Measurements from ENCODE around the gene MAPK12. TPM values are rescaled to one million over a fixed set of nuclear protein-coding genes. Genes with fewer than 3 reads are reported as not detected.

Gene MAPK12
- total and polyA plus RNA-seq, 4 donors: 0.83 to 2.8 (median 1.9) TPM

GRCh38 chr22:50249341-50250248 lies 11.9 kb downstream of the MAPK12 start:
- H3K4me1 ChIP-seq (ENCODE audit: control insufficient read depth in 4 of 4, insufficient read depth in 4 of 4, low read length in 3 of 4): peaks cover 10 to 53% (median 35%) of the 10 kb centered on the region in 4 donors
- H3K27ac ChIP-seq (ENCODE audit: low read depth in 1 of 2, low read length in 2 of 2): no peak overlapping the region
- peaks cover 0 to 4% (median 2%) of the 10 kb centered on the region in 4 donors for H3K36me3 ChIP-seq (ENCODE audit: control insufficient read depth in 4 of 4, insufficient read depth in 3 of 4, low read depth in 1 of 4, low read length in 3 of 4)
- no peak for DNase-seq (ENCODE audit: low spot score)
- no peaks in the 10 kb centered on the region for H3K27me3 ChIP-seq (ENCODE audit: control insufficient read depth in 4 of 4, insufficient read depth in 4 of 4, low read length in 3 of 4)
- no peaks in the 10 kb centered on the region for H3K9me3 ChIP-seq (ENCODE audit: control insufficient read depth in 4 of 4, low read length in 3 of 4)
- TF ChIP-seq, protein P1, sequence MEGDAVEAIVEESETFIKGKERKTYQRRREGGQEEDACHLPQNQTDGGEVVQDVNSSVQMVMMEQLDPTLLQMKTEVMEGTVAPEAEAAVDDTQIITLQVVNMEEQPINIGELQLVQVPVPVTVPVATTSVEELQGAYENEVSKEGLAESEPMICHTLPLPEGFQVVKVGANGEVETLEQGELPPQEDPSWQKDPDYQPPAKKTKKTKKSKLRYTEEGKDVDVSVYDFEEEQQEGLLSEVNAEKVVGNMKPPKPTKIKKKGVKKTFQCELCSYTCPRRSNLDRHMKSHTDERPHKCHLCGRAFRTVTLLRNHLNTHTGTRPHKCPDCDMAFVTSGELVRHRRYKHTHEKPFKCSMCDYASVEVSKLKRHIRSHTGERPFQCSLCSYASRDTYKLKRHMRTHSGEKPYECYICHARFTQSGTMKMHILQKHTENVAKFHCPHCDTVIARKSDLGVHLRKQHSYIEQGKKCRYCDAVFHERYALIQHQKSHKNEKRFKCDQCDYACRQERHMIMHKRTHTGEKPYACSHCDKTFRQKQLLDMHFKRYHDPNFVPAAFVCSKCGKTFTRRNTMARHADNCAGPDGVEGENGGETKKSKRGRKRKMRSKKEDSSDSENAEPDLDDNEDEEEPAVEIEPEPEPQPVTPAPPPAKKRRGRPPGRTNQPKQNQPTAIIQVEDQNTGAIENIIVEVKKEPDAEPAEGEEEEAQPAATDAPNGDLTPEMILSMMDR (IDR thresholded peaks at IDR 0.05; ENCODE audit: low read depth, low read length, missing input control): no peak
- TF ChIP-seq, protein P2, sequence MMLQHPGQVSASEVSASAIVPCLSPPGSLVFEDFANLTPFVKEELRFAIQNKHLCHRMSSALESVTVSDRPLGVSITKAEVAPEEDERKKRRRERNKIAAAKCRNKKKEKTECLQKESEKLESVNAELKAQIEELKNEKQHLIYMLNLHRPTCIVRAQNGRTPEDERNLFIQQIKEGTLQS (IDR thresholded peaks at IDR 0.05): no peak
- TF ChIP-seq, protein P3, sequence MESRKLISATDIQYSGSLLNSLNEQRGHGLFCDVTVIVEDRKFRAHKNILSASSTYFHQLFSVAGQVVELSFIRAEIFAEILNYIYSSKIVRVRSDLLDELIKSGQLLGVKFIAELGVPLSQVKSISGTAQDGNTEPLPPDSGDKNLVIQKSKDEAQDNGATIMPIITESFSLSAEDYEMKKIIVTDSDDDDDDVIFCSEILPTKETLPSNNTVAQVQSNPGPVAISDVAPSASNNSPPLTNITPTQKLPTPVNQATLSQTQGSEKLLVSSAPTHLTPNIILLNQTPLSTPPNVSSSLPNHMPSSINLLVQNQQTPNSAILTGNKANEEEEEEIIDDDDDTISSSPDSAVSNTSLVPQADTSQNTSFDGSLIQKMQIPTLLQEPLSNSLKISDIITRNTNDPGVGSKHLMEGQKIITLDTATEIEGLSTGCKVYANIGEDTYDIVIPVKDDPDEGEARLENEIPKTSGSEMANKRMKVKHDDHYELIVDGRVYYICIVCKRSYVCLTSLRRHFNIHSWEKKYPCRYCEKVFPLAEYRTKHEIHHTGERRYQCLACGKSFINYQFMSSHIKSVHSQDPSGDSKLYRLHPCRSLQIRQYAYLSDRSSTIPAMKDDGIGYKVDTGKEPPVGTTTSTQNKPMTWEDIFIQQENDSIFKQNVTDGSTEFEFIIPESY (IDR thresholded peaks at IDR 0.05): no peak
- TF ChIP-seq HNF4G (IDR thresholded peaks at IDR 0.05) (no peak), RAD21 (IDR thresholded peaks at IDR 0.05) (no peak), EGR1 (IDR thresholded peaks at IDR 0.05; ENCODE audit: low read depth in 2 of 2) (no peak), TAF1 (conservative IDR thresholded peaks at IDR 0.05) (no peak), YY1 (IDR thresholded peaks at IDR 0.05) (no peak), FOXA1 (IDR thresholded peaks at IDR 0.05) (no peak), HNF4A (conservative IDR thresholded peaks at IDR 0.05) (no peak), JUND (IDR thresholded peaks at IDR 0.05) (no peak), NR2F2 (IDR thresholded peaks at IDR 0.05) (no peak), GABPA (IDR thresholded peaks at IDR 0.05 in 1 of 2, conservative IDR thresholded peaks at IDR 0.05 in 1 of 2) (no peak), SP1 (IDR thresholded peaks at IDR 0.05) (no peak), FOXA2 (IDR thresholded peaks at IDR 0.05) (no peak), RXRA (IDR thresholded peaks at IDR 0.05) (no peak)
- TF ChIP-seq, protein P4, sequence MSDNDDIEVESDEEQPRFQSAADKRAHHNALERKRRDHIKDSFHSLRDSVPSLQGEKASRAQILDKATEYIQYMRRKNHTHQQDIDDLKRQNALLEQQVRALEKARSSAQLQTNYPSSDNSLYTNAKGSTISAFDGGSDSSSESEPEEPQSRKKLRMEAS (IDR thresholded peaks at IDR 0.05): no peak
- TF ChIP-seq, protein P5, sequence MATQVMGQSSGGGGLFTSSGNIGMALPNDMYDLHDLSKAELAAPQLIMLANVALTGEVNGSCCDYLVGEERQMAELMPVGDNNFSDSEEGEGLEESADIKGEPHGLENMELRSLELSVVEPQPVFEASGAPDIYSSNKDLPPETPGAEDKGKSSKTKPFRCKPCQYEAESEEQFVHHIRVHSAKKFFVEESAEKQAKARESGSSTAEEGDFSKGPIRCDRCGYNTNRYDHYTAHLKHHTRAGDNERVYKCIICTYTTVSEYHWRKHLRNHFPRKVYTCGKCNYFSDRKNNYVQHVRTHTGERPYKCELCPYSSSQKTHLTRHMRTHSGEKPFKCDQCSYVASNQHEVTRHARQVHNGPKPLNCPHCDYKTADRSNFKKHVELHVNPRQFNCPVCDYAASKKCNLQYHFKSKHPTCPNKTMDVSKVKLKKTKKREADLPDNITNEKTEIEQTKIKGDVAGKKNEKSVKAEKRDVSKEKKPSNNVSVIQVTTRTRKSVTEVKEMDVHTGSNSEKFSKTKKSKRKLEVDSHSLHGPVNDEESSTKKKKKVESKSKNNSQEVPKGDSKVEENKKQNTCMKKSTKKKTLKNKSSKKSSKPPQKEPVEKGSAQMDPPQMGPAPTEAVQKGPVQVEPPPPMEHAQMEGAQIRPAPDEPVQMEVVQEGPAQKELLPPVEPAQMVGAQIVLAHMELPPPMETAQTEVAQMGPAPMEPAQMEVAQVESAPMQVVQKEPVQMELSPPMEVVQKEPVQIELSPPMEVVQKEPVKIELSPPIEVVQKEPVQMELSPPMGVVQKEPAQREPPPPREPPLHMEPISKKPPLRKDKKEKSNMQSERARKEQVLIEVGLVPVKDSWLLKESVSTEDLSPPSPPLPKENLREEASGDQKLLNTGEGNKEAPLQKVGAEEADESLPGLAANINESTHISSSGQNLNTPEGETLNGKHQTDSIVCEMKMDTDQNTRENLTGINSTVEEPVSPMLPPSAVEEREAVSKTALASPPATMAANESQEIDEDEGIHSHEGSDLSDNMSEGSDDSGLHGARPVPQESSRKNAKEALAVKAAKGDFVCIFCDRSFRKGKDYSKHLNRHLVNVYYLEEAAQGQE (IDR thresholded peaks at IDR 0.05): no peak
- WGBS: 86% methylated on average over 32 of the region's 32 CpGs
- H3K9ac ChIP-seq (ENCODE audit: low read depth in 1 of 2, low read length in 2 of 2): no peak overlapping the region
- no peak overlapping the region for H3K4me3 ChIP-seq (ENCODE audit: low read depth in 1 of 3, low read length in 3 of 3)

All from liver (tissue), 9 donors.